Prostate gland (tissue), 2 donors: Measurements from ENCODE around the gene ANKLE1. TPM values are rescaled to one million over a fixed set of nuclear protein-coding genes. Genes with fewer than 3 reads are reported as not detected.
A peak's percentile ranks its signal among the peaks of the same experiment; 100 is the strongest.

ENCODE experiments used
- DNase-seq: peaks from one replicate; pipeline ENCODE4 v3.0.0-alpha.2; 2019; ENCODE audit warnings: low spot score
- H3K27ac ChIP-seq, 2 donors: fragments of 200-600 bp; sonication (generic); 2 replicates each; pipeline ENCODE4 v1.5.1; 2017 to 2019
- H3K27me3 ChIP-seq: fragments of 200-600 bp; sonication (generic); replicated peaks from 2 replicates; pipeline ENCODE4 v1.5.1; 2019; ENCODE audit not compliant: insufficient read depth
- H3K36me3 ChIP-seq, 2 donors: fragments of 200-600 bp; sonication (generic); 1 replicate in 1 of 2; 2 replicates in 1 of 2; pipeline versions ENCODE4 v1.5.1 to v1.8.1; 2017 to 2019
- H3K4me1 ChIP-seq: fragments of 200-600 bp; sonication (generic); replicated peaks from 2 replicates; pipeline ENCODE4 v1.5.1; 2019
- H3K4me3 ChIP-seq, 2 donors: fragments of 200-600 bp; sonication (generic); 2 replicates each; pipeline ENCODE4 v1.5.1; 2017 to 2019
- H3K9me3 ChIP-seq: fragments of 200-600 bp; sonication (generic); 2 replicates; pipeline ENCODE4 v1.5.1; 2017
- POLR2A ChIP-seq: fragments of 450-650 bp; IDR thresholded peaks from one replicate; pipeline ENCODE4 v1.6.1; 2016; ENCODE audit warnings: antibody characterized with exemption, mild to moderate bottlenecking
- POLR2AphosphoS5 ChIP-seq: sonication (generic); formaldehyde crosslinking; IDR thresholded peaks from one replicate; pipeline ENCODE4 v1.6.1; 2017; ENCODE audit warnings: antibody characterized with exemption
- WGBS: methylation state at CpG from one replicate; pipeline ENCODE4 v1.1.5; 2018; 5-methylcytosine and 5-hydroxymethylcytosine counted together
- intact Hi-C: fragments of 100-400 bp; cut with DNase I; formaldehyde crosslinking; loops from one replicate; pipeline ENCODE4 v1.14.2; 2022
- total RNA-seq, 2 donors: library from RNA; depleted of rRNA; stranded (reverse); fragments of >200 nt; gene quantifications; one replicate each; pipeline ENCODE4 v1.1.0, GENCODE V29; 2016
- TF ChIP-seq, protein P1 (sequence below), 4 experiments: fragments of 200-600 bp in 2 of 4; fragments of 450-650 bp in 2 of 4; sonication (generic) in 2 of 4; IDR thresholded peaks; 1 replicate in 3 of 4; 2 replicates in 1 of 4; pipeline ENCODE4 v1.5.1; 2016 to 2019; ENCODE audit warnings: antibody characterized with exemption in 4 of 4, mild to moderate bottlenecking in 2 of 4, moderate library complexity in 2 of 4

ANKLE1 gene
- total RNA-seq, 2 donors from 2014 or later, result 0.64 to 1.2 TPM

DNA sequence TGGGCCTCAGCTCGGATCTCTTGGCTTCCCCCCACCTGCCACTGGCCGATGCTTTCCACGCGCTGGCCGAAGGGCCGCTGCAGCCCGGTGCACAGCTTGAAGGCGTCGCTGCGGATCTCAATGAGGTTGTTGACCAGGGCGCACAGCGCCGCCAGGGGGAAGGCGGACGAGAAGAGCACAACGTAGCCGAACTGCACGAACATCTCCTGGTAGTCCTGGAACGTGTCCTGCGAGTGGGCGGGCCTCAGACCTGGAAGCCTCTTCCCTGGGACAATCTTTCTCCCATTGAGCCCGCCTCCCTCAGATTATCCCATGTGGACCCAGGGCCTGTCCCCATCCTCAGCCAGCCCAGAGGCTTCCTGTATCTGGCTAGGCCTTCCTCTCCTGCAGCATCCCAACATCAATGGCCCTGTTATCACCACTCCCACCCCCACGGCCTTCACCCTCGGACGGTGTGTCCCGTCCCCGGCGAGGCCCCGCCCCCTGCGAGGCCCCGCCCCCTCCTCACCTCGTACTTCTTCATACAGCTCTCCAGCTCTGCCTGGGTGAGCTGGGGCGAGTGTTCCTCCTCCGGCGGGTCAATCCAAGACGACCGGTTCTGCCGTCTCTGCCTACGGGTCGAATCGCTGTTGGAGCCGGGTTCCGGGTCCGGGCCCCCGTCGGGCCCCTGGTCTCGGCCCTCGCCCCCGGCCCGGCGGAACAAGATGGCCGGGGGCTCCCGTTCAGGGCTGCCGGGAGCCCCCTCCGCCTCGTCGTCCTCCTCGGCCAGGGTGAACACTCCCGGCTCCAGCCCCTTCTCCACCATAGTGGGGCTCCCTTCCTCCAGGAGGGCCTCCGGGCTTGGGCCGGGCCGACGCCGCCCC lies 46.2 kb downstream of the ANKLE1 start:
- TF ChIP-seq, protein P1, sequence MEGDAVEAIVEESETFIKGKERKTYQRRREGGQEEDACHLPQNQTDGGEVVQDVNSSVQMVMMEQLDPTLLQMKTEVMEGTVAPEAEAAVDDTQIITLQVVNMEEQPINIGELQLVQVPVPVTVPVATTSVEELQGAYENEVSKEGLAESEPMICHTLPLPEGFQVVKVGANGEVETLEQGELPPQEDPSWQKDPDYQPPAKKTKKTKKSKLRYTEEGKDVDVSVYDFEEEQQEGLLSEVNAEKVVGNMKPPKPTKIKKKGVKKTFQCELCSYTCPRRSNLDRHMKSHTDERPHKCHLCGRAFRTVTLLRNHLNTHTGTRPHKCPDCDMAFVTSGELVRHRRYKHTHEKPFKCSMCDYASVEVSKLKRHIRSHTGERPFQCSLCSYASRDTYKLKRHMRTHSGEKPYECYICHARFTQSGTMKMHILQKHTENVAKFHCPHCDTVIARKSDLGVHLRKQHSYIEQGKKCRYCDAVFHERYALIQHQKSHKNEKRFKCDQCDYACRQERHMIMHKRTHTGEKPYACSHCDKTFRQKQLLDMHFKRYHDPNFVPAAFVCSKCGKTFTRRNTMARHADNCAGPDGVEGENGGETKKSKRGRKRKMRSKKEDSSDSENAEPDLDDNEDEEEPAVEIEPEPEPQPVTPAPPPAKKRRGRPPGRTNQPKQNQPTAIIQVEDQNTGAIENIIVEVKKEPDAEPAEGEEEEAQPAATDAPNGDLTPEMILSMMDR (IDR thresholded peaks at IDR 0.05), result peak; percentile 28 to 77 (median 55)
- TF ChIP-seq POLR2A (peak; percentile 18), POLR2AphosphoS5 (peak; percentile 63)
- H3K4me1 ChIP-seq, result peaks cover 9% of the 10 kb centered on the region
- H3K27ac ChIP-seq, result peak overlapping the region; percentile 81 to 91
- DNase-seq, result peak; percentile 90
- H3K36me3 ChIP-seq, result no peaks in the 10 kb centered on the region
- intact Hi-C loops, result no loop called here
- H3K9me3 ChIP-seq, result no peaks in the 10 kb centered on the region
- H3K4me3 ChIP-seq, result peak overlapping the region; percentile 26 to 40
- H3K27me3 ChIP-seq, result no peaks in the 10 kb centered on the region
- 23% methylated on average over 62 of the region's 64 CpGs for WGBS

DNA sequence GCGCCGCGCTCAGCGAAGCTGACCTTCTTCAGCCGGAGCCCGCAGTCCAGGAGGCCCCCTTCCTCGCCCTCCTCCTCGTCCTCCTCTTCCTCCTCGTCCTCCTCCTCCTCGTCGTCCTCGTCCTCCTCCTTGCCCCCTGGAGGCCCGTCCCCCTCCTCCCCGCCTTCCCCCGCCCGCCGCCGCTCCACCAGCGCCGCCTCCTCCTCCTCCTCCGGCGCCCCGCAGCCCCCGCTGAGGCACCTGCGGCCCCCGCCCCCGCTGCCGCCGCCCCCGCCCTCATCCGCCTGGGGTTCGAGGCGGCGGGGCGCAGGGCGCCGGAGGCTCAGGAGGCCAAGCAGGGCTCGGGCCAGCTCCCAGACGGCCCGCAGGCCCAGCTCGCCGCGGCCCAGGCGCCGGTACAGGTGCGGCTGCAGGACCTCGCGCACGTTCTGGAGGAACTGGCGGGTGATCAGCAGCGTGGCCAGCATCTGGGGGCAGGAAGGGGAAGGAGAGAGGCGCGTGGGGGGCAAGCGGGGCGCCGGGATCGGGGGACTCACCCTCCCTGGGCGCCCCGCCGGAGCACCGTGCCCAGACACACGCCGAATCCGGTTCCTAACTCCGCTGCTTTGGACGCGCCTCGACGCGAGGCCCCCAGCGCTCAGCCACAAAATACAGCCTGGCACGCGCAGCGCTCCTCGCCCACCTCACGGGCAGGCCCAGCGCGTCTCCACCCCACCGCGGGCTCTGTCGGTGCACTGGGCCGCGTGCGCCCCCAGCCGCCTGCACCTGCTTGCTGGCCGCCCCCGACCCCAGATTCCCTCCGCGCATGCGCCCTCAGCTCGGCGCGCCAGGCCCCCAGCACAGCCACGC lies 47.0 kb downstream of the ANKLE1 start:
- H3K27ac ChIP-seq, result peak overlapping the region; percentile 81 to 91
- WGBS, result 21% methylated on average over 57 of the region's 94 CpGs
- no peaks in the 10 kb centered on the region for H3K36me3 ChIP-seq
- peak overlapping the region; percentile 26 to 40 for H3K4me3 ChIP-seq
- peaks cover 9% of the 10 kb centered on the region for H3K4me1 ChIP-seq
- DNase-seq, result no peak
- H3K9me3 ChIP-seq, result no peaks in the 10 kb centered on the region
- H3K27me3 ChIP-seq, result no peaks in the 10 kb centered on the region
- TF ChIP-seq POLR2A, result no peak
- TF ChIP-seq, protein P1 (IDR thresholded peaks at IDR 0.05), result no peak
- no peak for TF ChIP-seq POLR2AphosphoS5
- intact Hi-C loops, result no loop called here

DNA sequence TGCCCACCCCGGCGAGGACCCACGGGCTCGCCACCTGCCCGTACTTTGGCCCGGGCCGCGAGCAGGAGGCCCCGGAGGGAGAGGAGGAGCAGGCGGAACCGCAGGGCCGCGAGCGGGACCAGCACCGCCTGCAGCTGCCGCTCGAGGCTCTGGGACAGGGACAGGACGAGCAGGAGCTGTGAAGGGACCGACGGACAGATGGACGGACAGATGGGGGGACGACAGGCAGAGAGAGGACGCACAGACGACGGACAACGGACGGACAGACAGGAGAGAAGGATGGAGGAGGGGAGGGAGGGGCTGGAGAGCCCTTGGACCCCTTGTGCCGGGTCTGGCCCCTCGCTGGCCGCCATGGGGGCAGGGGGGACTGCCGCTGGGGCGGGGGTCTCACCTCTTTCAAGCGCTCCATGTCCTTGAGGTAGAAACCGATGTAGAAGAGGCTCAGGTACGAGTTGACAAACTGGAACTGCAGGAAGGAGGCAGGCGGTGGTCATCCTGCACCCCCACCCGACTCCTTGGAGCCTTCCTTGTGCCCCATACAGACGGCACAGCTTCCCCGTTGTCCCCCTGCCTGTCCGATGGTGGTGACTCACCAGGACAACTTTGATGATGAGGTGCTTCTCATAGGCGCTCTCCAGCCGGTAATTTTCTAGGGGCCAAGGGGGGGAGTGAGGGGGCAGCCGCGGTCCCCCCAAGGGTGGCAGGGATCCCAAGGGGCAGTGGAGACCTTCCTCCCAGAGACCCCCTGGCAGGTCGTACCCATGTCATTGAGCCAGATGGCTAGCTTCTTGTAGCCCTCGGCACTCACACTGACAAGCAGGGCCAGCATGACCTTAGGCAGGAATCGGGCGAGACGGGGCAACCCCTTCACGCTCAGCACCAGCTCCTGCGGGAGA lies 47.9 kb downstream of the ANKLE1 start:
- no peak for TF ChIP-seq POLR2AphosphoS5
- TF ChIP-seq, protein P1 (IDR thresholded peaks at IDR 0.05), result no peak
- no peak for TF ChIP-seq POLR2A
- Histone ChIP-seq H3K4me3 (no peak overlapping the region), H3K4me1 (peaks cover 9% of the 10 kb centered on the region), H3K27ac (no peak overlapping the region), H3K27me3 (no peaks in the 10 kb centered on the region), H3K9me3 (no peaks in the 10 kb centered on the region), H3K36me3 (no peaks in the 10 kb centered on the region)
- WGBS, result 63% methylated on average over 47 of the region's 51 CpGs
- no peak for DNase-seq
- intact Hi-C loops, result no loop called here

GRCh38 chr19:17330262-17331044 lies 48.8 kb downstream of the ANKLE1 start:
- TF ChIP-seq POLR2A (no peak), POLR2AphosphoS5 (no peak)
- TF ChIP-seq, protein P1 (IDR thresholded peaks at IDR 0.05), result no peak
- Histone ChIP-seq H3K9me3 (no peaks in the 10 kb centered on the region), H3K4me3 (no peak overlapping the region), H3K27me3 (no peaks in the 10 kb centered on the region), H3K36me3 (no peaks in the 10 kb centered on the region), H3K27ac (no peak overlapping the region), H3K4me1 (peaks cover 14% of the 10 kb centered on the region)
- WGBS, result 93% methylated on average over 23 of the region's 24 CpGs
- DNase-seq, result no peak
- intact Hi-C loops, result no loop called here
